Measurements from ENCODE around the gene HOXC9. TPM values are rescaled to one million over a fixed set of nuclear protein-coding genes. Genes with fewer than 3 reads are reported as not detected.
"Not testable (repeated sequence)": the region's sequence is repeated elsewhere in the genome, so short reads cannot be mapped to it uniquely, and the experiment has no call there.

The HOXC9 gene
- total RNA-seq, 2 donors from 2014 or later = not detected

DNA sequence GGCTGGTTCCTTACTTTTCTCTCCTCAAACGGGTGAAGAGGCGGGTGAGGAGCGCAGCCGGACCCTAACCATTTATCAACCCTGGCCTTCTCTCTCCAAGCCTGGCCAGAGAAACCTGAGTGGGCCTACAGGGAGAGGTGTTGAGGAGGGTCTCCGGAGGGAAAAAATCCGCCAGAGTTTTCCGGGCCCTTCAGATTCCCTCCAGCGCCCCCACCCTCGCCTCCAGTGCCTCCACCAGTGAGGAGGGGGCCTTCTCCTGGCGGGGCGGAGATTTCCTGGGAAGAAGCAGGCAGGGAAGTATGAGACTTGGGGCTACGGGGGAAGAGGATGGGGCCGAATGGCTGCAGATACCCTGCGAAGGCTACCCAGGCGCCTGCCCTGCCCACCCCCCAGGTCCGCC is 31.5 kb downstream of the HOXC9 start:
- no peak for ATAC-seq
- intact Hi-C loops (cut with DNase I) = no loop called here
- no peak for DNase-seq

DNA sequence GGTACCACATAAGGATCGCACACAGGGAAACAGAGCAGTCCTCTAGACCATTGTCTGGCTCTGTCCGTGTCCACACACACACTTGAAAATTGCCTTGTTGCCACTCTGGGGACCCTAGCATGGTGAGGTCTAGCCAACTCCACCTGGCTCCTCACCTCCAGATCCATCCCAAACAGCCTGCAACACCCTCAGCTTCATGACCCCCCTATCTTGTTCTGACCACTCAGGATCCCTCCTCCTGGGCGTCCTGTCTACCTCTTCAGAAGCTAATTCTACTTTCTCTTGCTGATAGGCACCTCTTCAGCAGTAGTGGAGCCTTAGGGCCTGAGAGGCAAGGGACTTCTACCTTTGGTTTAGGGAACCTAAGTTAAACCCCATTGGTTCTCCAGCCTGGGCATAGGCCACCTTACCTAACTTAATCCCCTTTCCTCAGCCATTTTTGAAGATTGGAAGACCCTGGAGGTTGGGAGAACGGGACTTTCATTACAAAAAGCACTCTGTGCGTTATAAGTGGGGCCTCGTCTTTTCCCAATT is 32.2 kb downstream of the HOXC9 start:
- no peak for DNase-seq
- no peak for ATAC-seq
- intact Hi-C loops (cut with DNase I) = no loop called here

DNA sequence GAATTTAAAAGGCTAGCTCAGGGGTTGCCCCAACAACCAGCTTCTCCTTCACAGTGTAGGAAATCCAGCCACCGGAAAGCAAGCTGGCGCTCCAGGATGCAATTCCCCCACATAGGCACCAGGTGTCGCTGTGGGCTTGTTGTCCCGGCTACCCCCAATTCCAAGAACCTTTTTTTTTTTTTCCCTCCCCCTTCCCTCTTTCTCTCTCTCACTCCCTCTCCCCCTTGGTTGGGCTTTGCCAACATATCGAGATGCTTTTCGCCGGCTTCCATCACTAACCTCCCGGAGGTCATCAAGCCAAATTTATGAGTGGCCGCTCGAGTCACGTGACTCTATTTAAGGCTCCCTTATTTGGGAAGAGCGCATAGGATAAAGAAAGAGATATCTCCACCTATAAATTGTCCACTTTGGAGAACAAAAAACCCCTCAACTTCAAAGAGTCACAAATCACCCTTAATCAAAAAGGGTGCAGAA is 32.7 kb downstream of the HOXC9 start, which contains the start of gene HOXC5:
HOXC5 (plus strand) TSS at position 424 of the 474 bp plus-strand sequence. CDS start 73 bp downstream, outside the sequence.
- intact Hi-C loops (cut with DNase I) = no loop called here
- peak; percentile 25 to 49 for ATAC-seq
- DNase-seq = no peak

DNA sequence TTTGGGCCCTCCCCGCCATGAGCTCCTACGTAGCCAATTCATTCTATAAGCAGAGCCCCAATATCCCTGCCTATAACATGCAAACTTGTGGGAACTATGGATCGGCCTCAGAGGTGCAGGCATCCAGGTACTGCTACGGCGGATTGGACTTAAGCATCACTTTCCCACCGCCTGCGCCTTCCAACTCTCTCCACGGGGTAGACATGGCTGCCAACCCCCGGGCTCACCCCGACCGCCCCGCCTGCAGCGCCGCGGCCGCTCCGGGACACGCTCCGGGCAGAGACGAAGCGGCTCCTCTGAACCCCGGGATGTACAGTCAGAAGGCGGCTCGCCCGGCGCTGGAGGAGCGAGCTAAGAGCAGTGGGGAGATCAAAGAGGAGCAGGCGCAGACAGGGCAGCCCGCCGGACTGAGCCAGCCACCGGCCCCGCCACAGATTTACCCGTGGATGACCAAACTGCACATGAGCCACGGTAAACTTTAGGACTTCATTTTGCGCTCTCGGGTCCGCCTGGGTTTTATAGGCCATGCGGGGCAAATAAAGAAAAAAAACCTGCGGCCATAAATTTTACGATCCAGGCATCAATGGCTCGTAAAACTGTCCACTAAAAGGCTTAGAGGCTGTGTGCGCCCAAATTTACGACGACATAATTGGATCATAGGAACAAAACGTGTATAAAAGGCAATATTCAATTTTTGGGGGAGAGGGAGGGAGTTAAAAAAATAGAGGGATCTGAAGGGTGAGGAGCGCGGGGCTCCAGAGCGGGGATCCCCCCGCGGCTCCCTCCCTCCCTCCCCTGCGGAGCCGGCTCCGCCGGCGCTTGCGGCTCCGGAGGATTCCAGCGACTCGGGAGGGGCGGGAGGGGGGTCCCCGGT is 33.4 kb downstream of the HOXC9 start:
- intact Hi-C loops (cut with DNase I) = no loop called here
- ATAC-seq = peak; percentile 31 to 57
- no peak for DNase-seq

DNA sequence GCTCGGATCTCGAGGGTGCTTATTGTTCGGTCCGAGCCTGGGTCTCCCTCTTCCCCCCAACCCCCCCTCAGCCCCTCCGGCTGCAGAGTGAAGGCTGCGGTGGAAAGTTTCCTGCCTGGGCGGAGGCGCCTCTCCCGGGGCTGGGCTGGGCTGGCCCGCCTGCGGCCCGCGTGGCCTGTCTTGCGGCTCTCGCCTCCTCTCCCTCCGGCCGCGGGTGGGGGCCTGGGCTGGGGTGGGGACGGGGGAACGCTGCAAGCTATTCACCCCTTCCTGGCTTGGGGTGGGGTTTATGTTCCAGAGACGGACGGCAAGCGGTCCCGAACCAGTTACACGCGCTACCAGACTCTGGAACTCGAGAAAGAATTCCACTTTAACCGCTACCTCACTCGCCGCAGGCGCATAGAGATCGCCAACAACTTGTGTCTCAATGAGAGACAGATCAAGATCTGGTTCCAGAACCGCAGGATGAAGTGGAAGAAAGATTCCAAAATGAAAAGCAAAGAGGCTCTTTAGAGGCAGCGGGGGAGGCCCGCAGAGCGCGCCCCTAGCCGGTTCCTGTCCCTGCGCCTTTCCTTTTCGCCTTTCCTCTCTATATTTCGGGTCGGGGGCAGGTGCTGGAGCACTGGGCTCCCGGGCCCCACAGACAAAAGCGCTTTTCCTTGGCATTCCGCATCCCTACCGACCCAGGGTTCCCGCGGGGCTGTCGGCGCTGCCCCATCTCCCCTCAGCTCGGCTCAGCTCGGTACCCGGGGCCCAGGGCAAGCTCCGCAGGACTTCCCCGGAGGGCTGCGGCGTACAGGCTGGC is 34.2 kb downstream of the HOXC9 start:
- intact Hi-C loops (cut with DNase I) = no loop called here
- ATAC-seq = peak; percentile 18 to 47
- no peak for DNase-seq

DNA sequence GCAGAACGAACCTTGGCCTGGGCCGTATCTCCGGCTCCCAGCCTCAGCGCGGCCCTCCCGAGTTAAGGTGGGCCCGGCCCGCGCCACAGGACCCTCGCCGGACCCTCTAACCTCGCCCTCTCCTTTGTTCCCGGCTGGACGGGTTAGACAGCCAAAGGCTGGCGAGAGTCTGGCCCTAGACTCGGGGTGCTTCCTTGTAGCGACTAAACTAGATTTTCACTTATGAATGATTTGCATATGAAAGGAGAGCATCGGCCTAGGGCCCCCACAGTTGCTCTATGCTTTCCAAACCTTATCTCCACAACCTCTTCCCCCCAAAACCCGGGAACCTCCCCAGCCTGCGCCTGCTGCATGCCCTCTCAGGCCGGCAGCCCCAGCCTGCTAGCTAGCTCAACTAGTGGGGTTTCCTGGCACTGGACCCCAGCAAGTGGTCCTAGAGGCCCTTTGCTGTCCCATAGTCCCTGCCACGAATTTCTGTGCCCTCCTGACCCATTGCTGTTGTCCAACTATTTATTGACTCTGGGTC is 34.9 kb downstream of the HOXC9 start:
- DNase-seq (no peak), ATAC-seq (no peak)
- intact Hi-C loops (cut with DNase I) = no loop called here

DNA sequence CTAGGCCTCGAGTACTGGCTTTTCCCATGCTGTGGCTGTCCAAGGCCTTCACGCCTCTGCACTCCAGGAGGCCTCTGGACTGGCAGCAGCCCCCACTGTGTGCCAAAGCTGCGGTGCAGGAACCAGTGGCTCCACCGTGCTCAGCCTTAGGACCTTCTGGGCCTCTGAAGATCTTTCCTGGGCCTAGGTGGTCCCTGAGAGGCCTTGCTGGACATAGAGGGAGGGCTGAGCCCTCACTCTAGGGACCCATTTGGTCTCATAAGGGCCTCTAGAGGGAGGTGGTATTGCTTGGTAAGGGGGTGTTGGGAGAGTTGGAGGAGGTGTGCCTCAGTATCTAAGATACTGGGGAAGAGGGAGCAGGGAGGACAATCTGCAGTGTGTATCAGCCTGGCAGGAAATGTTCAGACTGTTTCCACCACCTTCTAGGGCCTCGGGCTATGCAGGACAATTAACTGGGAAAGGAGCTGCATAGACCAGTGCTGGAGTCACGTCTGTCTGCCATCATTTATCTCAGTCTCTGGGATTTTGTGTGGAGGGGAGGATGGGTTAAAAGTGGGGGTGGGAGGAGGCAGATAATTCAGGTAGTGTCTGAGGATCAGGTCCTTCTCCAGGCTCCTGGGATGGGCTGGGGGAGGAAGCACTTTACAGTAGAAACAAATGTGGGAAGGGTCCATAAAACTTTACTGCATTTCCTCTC is 35.8 kb downstream of the HOXC9 start:
- no peak for ATAC-seq
- no peak for DNase-seq
- intact Hi-C loops (cut with DNase I) = no loop called here

DNA sequence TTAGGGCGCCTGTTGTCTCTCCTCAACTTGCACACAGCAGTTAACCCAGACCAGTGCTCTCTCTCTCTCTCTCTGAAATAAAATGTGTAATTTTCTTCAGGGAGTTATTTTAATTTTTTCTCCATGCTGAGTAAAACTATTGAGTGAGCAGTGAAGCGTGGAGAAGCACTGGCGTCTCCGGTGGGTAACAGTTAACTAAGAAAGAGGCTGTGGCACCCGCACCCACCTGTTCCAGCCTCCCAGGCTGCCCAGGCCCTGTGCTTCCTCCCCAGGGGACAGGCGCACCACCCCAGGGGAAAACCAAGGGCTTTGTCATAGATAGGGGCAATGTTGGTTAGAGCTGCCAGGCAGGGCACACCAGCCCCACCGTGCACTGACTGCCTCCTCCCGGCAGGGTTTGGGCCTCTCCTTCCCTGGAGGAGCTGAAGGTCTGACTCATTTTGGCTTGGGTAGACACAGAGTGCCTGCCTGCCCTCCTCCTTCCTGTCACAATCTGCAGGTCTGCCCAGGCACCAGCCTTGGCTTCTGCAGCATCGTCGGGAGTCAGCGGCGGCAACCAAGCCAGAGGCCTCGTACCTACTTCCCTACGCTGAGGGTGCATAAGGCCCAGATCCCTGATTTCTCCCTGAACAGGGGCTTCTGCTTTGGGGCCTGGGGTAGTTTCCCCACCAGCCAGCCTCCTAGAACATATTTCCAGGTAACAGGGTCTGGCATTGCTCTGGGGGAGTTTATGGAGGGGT is 36.8 kb downstream of the HOXC9 start:
- ATAC-seq = no peak
- intact Hi-C loops (cut with DNase I) = no loop called here
- no peak for DNase-seq

DNA sequence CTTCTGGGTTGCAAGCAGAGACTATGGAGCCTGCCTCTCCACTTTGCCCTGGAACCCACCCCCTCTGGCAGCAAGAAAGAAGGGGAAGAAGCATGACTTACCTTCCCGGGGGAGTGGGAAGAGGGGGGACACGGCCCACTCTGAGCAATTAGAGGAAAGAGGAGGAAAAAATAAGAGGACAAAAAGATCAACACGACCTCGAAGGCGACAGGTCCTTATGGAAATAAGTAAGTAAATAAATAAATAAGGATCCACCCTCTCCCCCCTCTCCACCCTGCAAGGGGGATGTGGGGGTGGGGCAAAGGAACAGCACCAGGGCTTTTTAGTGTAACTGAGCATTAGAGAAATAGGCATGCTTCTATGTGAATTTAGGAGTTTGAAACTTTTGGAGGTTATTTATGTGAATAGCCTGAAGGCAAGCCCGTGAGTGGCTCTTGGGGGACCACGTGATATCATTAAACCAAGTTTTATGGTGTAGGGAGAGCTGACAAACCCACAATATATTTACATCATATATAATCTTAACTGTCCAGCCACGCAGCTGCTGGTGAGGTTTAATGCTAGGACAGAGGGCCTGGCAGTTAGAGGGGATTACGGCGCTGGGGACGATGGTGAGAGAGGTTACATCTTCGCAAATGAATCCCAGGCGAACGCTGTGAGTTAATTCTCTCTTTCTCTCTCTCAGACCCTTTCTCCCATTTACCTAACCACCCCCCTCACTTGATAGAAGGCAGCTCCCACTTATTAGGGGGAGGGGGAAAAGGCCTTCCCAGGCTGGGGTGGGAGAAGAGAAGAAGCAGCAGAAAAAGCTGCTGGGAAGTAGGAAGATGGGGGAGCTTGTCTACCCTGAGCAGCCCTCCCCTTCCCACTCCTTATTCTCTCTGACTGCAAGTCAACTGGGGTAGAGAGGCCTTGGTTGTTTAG is 37.7 kb downstream of the HOXC9 start:
- no peak for ATAC-seq
- DNase-seq = no peak
- intact Hi-C loops (cut with DNase I) = no loop called here

DNA sequence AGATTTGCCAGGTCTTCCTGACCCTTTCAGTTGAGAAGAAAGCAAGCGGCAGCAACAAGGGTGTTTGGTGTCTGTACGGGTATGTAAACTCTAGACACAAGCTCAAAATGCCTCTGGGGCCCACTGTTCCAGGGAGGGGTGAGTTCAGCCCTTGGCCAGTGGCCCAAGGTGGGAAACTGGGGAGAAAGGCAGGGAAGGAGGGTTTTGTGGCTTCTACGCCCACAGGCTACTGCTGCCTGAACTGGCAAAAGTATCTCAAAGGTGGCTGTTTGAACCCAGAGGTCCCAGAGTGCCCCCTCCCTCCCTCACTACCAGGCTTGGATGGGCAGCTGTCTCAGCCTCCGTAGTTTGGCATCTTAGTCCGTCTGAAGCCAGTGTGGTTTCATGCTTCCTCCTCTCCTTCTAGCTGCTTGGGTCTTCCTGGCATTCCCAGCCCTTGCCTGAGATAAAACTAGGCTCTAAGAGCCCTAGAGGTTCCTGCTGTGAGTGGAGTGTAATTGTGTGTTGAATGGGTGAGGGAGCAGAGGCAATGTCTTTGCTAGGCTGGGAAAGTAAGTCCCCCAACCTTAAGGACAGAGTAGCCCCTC is 38.4 kb downstream of the HOXC9 start:
- ATAC-seq = no peak
- no peak for DNase-seq
- intact Hi-C loops (cut with DNase I) = no loop called here

DNA sequence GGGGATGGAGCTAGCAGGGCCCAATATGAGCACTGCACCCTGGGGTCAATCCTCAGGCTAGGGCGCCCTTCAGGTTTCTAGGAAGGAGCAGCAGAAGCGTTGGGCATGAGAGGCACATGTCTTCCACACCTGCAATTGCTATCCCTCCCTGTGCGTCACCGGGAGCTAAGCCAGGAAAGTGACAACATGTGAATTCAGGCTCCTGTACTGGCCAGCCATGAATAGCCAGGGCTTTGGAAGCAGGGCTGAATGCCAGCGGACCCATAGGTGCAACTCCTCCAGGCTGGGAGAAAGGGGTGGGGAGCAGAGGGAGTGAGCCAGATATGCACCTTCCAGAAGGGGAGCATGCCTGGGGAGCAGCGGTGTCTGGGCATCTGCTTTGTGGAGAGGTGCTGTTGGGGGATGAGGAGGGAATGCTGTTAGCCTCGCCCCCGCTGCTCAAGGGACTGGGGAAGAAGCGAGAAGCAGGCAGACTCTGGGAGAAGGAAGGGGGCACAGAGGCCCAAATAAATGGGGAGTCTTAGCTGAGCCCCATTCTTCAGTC is 39.0 kb downstream of the HOXC9 start:
- intact Hi-C loops (cut with DNase I) = no loop called here
- DNase-seq = no peak
- ATAC-seq = peak in 1 of 2 donors; percentile 13

DNA sequence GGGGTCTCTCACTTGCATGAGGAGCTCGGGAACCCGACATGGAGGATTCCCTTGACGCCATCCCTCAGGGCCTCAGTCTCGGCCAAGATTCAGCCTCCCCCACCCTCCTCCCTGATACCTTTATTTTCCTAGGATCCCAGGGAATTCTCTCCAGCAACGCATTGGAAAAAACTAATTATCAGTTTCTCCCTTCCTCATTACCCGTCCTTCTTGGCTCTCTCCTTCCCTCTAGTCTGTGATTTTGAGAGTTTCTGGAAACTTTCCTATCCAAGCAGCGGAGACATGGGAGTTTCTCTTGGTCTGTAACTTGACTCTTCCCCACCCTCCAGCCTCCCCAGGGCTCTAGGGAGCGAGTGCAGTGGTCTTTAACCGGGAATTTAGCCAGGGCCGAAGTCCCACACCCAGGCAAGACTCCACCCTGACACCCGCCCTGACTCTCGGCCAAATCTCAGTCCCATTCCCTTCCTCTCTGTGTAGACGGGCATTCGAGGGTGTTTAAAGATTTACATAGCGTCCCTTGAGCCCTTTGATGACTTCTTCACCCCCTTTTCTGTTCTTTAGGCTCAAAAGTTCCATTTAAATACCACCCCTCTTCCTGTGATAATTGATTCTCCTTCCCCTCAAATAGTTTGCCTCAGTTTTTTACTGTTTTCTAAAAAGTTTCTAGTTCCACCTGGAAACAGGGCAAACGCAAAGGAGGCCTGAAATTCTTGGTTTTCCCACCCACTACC is 39.6 kb downstream of the HOXC9 start:
- intact Hi-C loops (cut with DNase I) = no loop called here
- no peak for DNase-seq
- peak; percentile 62 to 63 for ATAC-seq

DNA sequence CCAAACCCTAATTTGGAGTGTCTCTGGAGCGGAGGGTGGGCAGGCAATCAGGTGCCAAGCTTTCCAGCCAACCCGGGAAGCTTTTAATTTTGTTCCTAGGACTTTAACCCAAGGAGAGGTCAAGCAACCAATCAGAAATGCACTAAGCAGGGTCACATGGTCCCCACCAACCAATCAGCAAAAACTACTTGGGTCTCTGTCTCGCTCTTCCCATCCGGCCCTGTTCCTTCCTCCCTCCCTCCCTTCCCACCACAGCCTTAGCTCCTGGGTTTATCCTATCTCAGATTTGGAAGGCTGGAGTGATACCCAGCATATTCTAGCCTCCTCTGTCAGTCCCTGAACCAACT is 40.2 kb downstream of the HOXC9 start:
- DNase-seq (no peak), ATAC-seq (peak in 1 of 2 donors; percentile 35)
- intact Hi-C loops (cut with DNase I) = no loop called here

DNA sequence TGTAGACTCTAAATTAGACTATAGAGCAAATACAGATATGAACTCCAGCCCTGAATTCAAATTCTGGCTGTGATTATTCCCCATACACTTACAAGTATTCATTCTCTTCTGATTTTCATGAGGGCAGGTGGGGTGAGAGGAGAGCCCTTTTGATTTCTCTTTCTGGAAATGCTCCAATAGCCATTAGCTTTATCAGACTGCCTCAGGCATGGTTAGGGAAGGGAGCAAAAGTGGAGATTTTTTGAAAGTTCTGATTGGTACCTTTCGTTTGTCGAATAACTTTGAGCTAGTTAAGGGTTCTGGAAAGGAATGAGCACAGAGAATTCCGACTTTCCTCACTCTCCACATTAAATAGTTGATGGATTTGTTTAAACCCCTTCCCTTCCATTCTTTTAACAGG is 40.7 kb downstream of the HOXC9 start:
- DNase-seq (no peak), ATAC-seq (no peak)
- intact Hi-C loops (cut with DNase I) = no loop called here

DNA sequence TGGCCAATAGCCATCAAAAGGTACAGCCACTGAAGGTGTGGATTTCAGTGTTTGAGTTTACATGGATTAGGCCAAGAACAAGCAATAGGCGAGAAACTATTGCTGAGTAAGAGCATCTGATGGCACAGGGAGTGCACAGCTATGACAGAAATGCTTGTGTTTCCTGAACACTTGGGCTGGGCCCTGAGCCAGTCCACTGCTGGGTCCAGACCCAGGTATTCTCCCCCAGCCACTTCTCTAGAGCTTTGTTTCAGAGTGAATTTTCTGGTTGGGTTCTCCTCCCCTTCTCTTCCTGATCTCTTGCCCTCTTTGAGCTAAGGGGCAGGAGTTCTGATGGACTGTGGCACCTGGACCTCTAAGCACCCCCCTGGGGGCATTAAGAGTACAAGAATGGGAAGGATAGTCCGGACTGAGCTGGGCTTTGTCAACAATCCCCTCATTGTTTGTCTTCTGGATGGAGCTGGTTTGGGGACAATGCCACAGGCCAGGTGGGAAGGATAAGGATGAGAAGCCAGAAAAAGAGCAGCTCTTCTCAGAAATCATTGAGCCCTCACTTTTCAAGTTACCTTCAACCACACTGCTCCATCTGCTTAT is 41.2 kb downstream of the HOXC9 start:
- ATAC-seq (no peak), DNase-seq (no peak)
- intact Hi-C loops (cut with DNase I) = no loop called here

DNA sequence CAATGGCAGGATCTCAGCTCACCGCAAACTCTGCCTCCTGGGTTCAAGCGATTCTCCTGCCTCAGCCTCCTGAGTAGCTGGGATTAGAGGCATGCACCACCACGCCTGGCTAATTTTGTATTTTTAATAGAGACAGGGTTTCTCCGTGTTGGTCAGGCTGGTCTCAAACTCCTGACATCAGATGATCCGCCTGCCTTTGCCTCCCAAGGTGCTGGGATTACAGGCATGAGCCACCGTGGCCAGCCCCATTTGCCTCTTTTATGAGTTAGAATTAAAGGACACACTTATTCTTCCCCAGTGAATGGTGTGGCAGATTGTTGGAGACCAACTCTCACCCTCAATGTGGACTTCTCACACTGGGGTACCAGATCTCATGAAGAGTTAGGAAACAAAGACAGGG is 42.1 kb downstream of the HOXC9 start:
- ATAC-seq; DNase-seq; intact Hi-C loops (cut with DNase I): not testable (repeated sequence)

Data from left cardiac atrium (tissue), 4 donors.